ENCODE data around the gene MUC22. TPM values are rescaled to one million over a fixed set of nuclear protein-coding genes. Genes with fewer than 3 reads are reported as not detected.

Gene MUC22
- total RNA-seq (not detected), polyA plus RNA-seq (not detected)

DNA sequence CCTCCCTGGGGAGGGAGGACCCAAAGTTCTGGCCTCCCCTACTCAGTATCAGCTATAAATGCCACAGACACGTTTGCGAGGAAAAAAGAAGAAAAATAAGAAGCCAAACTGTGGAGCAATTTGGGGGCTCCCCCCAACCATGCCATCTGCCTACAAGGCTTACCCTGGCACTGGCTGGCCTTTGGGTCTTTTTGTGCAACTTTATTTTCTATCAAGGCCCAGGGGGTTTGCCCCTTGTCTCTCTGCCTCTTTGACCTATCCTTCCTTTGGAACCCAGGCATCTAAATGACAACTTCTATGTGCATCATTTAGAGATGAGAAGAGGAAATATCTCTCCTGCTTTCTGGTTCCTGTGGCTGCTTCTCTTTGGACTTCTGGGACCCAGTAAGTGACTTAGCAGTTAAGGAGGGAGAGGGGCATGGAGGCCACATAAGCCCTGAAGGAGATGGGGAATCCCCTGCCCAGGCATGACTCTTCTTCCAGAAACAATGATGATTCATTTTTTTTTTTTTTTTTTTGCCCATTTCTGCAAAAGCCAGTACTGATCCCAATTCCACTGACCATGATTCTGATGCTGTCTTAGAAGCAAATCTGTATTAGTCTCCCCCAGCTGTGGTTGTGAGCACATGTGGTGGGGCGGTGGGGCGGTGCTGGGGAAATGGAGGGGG, at the start of gene MUC22:
TSS of gene MUC22 (plus strand) at position 82 of the 668 bp plus-strand sequence. CDS start at position 315, 233 bp downstream.
- intact Hi-C loops (cut with micrococcal nuclease): no loop called here
- Histone ChIP-seq H3K36me3 (ENCODE audit: insufficient read depth, low read length) (no peaks in the 10 kb centered on the region), H3K9me3 (ENCODE audit: control insufficient read depth in 1 of 2, low read length in 2 of 2) (no peaks in the 10 kb centered on the region), H3K27me3 (ENCODE audit: insufficient read depth, low read length) (peaks cover 5% of the 10 kb centered on the region), H3K4me3 (ENCODE audit: low read length in 2 of 2) (no peak within 1 kb of the TSS), H3K27ac (ENCODE audit: low read depth, low read length) (no peak within 1 kb of the TSS), H3K4me1 (ENCODE audit: insufficient read depth, low read length) (no peaks in the 10 kb centered on the region)
- H3K4me3 Mint-ChIP-seq: no peak within 1 kb of the TSS
- no peaks in the 10 kb centered on the region for H3K4me1 Mint-ChIP-seq
- peaks cover 0 to 12% (median 1%) of the 10 kb centered on the region in 8 donors for H3K9me3 Mint-ChIP-seq
- POLR2A ChIA-PET (ENCODE audit: partially characterized antibody): no interaction called here
- CTCF ChIA-PET (ENCODE audit: partially characterized antibody): no interaction called here
- peaks cover 14 to 39% of the 10 kb centered on the region in 2 donors for H3K27me3 Mint-ChIP-seq
- DNase-seq: no peak
- no peaks in the 10 kb centered on the region for H3K36me3 Mint-ChIP-seq
- H3K27ac Mint-ChIP-seq: no peak within 1 kb of the TSS

DNA sequence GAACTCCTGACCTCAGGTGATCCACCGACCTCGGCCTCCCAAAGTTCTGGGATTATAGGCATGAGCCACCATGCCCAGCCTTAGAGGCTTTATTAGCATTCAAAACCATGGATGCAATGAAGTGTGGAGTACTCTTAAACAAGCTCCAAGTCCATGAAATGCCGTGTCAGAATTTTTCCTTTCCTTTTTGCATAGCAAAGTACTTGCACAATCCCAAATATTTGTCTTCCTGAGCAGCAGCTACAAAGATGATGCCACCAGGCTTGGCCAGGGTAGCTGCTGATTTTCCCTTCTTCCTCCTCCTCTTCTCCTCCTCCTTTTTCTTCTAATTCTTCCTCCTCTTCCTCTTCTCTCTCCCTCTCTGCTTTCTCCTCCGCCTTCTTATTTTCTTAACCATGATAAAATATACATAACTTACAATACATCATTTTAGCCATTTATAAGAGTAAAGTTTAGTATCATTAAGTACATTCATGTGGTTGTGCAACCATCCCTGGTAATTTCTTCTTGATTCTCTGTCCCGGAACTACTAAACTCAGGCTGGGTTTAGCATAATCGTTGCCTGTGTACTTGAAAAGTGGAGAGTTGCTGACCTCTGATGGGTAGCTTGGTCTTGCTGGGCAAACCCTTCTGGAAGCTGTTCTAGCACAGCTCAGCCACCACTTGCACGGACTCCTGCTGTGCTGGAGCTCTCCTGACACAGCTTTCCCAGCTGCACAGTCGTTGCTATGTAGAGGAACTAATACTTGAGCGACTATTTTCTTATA, 49.2 kb upstream of the MUC22 start:
- no peaks in the 10 kb centered on the region for H3K27me3 ChIP-seq (ENCODE audit: insufficient read depth, low read length)
- Mint-ChIP-seq H3K4me3 (no peak overlapping the region), H3K36me3 (no peaks in the 10 kb centered on the region), H3K9me3 (no peaks in the 10 kb centered on the region), H3K4me1 (peaks cover 13 to 24% (median 21%) of the 10 kb centered on the region in 4 donors), H3K27ac (peak overlapping the region in 1 of 7 donors; percentile 28), H3K27me3 (peaks cover 12 to 16% of the 10 kb centered on the region in 2 donors)
- H3K9me3 ChIP-seq (ENCODE audit: control insufficient read depth in 1 of 2, low read length in 2 of 2): no peaks in the 10 kb centered on the region
- no peaks in the 10 kb centered on the region for H3K36me3 ChIP-seq (ENCODE audit: insufficient read depth, low read length)
- no peak overlapping the region for H3K4me3 ChIP-seq (ENCODE audit: low read length in 2 of 2)
- CTCF ChIA-PET (ENCODE audit: partially characterized antibody): no interaction called here
- intact Hi-C loops (cut with micrococcal nuclease): no loop called here
- DNase-seq: no peak
- H3K4me1 ChIP-seq (ENCODE audit: insufficient read depth, low read length): peaks cover 18% of the 10 kb centered on the region
- no peak overlapping the region for H3K27ac ChIP-seq (ENCODE audit: low read depth, low read length)
- POLR2A ChIA-PET (ENCODE audit: partially characterized antibody): no interaction called here

DNA sequence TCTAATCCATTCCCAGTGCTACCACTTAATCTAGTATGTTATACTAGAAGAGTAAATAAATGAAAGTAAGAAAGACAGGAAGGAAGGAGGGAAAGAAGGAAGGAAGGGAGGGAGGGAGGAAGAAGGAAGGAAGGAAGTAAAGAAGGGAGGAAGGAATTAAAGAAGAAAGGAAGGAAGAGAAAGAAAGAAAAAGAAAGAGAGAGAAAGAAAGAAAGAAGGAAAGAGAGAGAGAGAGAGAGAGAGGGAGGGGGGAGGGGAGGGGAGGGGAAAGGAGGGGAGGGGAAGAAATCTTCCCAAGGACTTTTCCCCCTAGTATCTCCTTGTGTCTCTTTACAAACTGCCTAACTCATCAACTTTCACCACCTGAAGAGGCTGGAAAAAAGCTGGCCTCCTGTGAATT, 47.6 kb upstream of the MUC22 start:
- no peak for DNase-seq
- ChIA-PET POLR2A (ENCODE audit: partially characterized antibody) (no interaction called here), CTCF (ENCODE audit: partially characterized antibody) (interaction anchor here (1.0 kb wide), 1 partner anchor 117 kb away, joined by 3 read pairs; no protein-coding TSS in a partner anchor)
- H3K9me3 Mint-ChIP-seq: no peaks in the 10 kb centered on the region
- H3K27ac ChIP-seq (ENCODE audit: low read depth, low read length): no peak overlapping the region
- H3K27me3 ChIP-seq (ENCODE audit: insufficient read depth, low read length): no peaks in the 10 kb centered on the region
- H3K4me3 Mint-ChIP-seq: no peak overlapping the region
- intact Hi-C loops (cut with micrococcal nuclease): no loop called here
- H3K27me3 Mint-ChIP-seq: peaks cover 12 to 18% of the 10 kb centered on the region in 2 donors
- H3K27ac Mint-ChIP-seq: no peak overlapping the region
- H3K4me1 Mint-ChIP-seq: peaks cover 9 to 17% (median 14%) of the 10 kb centered on the region in 4 donors
- no peaks in the 10 kb centered on the region for H3K9me3 ChIP-seq (ENCODE audit: control insufficient read depth in 1 of 2, low read length in 2 of 2)
- H3K4me1 ChIP-seq (ENCODE audit: insufficient read depth, low read length): peaks cover 9% of the 10 kb centered on the region
- no peaks in the 10 kb centered on the region for H3K36me3 Mint-ChIP-seq
- H3K36me3 ChIP-seq (ENCODE audit: insufficient read depth, low read length): no peaks in the 10 kb centered on the region
- H3K4me3 ChIP-seq (ENCODE audit: low read length in 2 of 2): no peak overlapping the region

DNA sequence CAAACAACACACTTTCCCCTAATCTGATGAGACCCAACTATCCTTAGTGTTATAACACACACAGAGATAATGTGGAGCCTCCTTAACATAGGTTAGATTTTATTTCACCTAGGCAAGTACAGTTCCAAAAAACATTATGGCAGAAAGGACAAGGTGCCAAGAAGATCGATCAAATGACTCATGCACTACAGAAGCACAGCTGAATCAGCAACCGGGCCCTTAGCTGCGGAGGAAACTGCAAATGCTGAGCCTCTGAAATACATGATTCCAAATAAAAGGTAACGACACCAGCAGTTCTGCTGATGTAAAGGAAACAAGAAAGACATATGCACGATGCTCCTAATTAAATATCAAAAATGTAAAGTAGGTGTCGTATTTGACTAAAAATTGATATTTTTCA, 46.6 kb upstream of the MUC22 start:
- H3K4me1 Mint-ChIP-seq: peaks cover 9 to 17% (median 14%) of the 10 kb centered on the region in 4 donors
- no peaks in the 10 kb centered on the region for H3K9me3 Mint-ChIP-seq
- no peaks in the 10 kb centered on the region for H3K27me3 ChIP-seq (ENCODE audit: insufficient read depth, low read length)
- peaks cover 9% of the 10 kb centered on the region for H3K4me1 ChIP-seq (ENCODE audit: insufficient read depth, low read length)
- DNase-seq: no peak
- H3K36me3 ChIP-seq (ENCODE audit: insufficient read depth, low read length): no peaks in the 10 kb centered on the region
- ChIA-PET POLR2A (ENCODE audit: partially characterized antibody) (no interaction called here), CTCF (ENCODE audit: partially characterized antibody) (no interaction called here)
- no peaks in the 10 kb centered on the region for H3K36me3 Mint-ChIP-seq
- no peak overlapping the region for H3K4me3 ChIP-seq (ENCODE audit: low read length in 2 of 2)
- no peak overlapping the region for H3K27ac ChIP-seq (ENCODE audit: low read depth, low read length)
- intact Hi-C loops (cut with micrococcal nuclease): no loop called here
- H3K27me3 Mint-ChIP-seq: peaks cover 12 to 20% of the 10 kb centered on the region in 2 donors
- H3K27ac Mint-ChIP-seq: no peak overlapping the region
- no peaks in the 10 kb centered on the region for H3K9me3 ChIP-seq (ENCODE audit: control insufficient read depth in 1 of 2, low read length in 2 of 2)
- no peak overlapping the region for H3K4me3 Mint-ChIP-seq

DNA sequence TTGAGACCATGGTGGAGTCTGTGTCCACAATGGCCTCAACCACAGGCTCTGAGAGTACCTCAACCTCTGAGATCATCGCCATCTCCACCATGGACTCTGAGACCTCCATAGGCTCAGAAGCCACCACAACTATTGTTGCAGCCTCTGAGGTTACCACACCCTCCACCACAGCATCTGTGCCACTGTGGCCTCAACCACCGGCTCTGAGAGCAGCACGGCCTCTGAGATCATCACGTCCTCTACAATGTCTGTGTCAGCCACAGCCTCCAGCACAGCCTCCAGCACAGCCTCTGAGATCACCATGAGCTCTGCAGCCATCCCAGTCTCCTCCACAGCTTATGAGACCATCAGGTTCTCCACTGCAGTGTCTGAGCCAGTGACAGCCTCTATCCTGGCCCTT, 46.2 kb upstream of the MUC22 start:
- CTCF ChIA-PET (ENCODE audit: partially characterized antibody): no interaction called here
- Histone ChIP-seq H3K27ac (ENCODE audit: low read depth, low read length) (no peak overlapping the region), H3K36me3 (ENCODE audit: insufficient read depth, low read length) (no peaks in the 10 kb centered on the region), H3K27me3 (ENCODE audit: insufficient read depth, low read length) (no peaks in the 10 kb centered on the region), H3K4me1 (ENCODE audit: insufficient read depth, low read length) (peaks cover 9% of the 10 kb centered on the region), H3K4me3 (ENCODE audit: low read length in 2 of 2) (no peak overlapping the region), H3K9me3 (ENCODE audit: control insufficient read depth in 1 of 2, low read length in 2 of 2) (no peaks in the 10 kb centered on the region)
- peaks cover 9 to 17% (median 14%) of the 10 kb centered on the region in 4 donors for H3K4me1 Mint-ChIP-seq
- H3K4me3 Mint-ChIP-seq: no peak overlapping the region
- H3K27ac Mint-ChIP-seq: peak overlapping the region in 2 of 7 donors; percentile 26 to 38
- intact Hi-C loops (cut with micrococcal nuclease): no loop called here
- H3K9me3 Mint-ChIP-seq: no peaks in the 10 kb centered on the region
- no peak for DNase-seq
- no peaks in the 10 kb centered on the region for H3K36me3 Mint-ChIP-seq
- POLR2A ChIA-PET (ENCODE audit: partially characterized antibody): no interaction called here
- peaks cover 11 to 20% of the 10 kb centered on the region in 2 donors for H3K27me3 Mint-ChIP-seq

DNA sequence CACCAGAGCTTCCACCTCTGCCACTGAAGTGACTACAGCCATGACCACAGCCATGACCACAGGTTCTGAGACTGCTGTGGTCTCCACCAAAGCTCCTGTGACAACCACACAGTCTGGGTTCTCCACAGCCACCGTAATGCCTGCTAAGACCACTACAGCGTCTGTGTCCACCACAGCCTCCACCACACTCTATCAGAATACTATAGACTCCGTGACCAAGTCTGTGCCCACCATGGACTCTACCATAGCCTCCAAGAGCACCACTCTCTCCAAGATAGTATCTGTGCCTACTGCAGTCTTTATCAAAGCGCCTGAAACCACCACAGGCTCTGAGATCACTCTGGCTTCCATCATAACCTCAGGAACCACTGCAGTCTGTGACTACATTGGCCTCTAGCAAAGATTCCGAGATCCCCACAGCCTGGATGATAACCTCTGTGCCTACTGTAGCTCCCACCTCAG, 45.1 kb upstream of the MUC22 start:
- H3K27ac ChIP-seq (ENCODE audit: low read depth, low read length): no peak overlapping the region
- H3K4me1 Mint-ChIP-seq: peaks cover 9 to 17% (median 14%) of the 10 kb centered on the region in 4 donors
- no peak for DNase-seq
- no peaks in the 10 kb centered on the region for H3K36me3 ChIP-seq (ENCODE audit: insufficient read depth, low read length)
- no peaks in the 10 kb centered on the region for H3K36me3 Mint-ChIP-seq
- no peaks in the 10 kb centered on the region for H3K9me3 ChIP-seq (ENCODE audit: control insufficient read depth in 1 of 2, low read length in 2 of 2)
- H3K4me1 ChIP-seq (ENCODE audit: insufficient read depth, low read length): peaks cover 9% of the 10 kb centered on the region
- H3K27me3 ChIP-seq (ENCODE audit: insufficient read depth, low read length): no peaks in the 10 kb centered on the region
- no peak overlapping the region for H3K4me3 Mint-ChIP-seq
- CTCF ChIA-PET (ENCODE audit: partially characterized antibody): no interaction called here
- H3K9me3 Mint-ChIP-seq: no peaks in the 10 kb centered on the region
- no peak overlapping the region for H3K4me3 ChIP-seq (ENCODE audit: low read length in 2 of 2)
- intact Hi-C loops (cut with micrococcal nuclease): no loop called here
- POLR2A ChIA-PET (ENCODE audit: partially characterized antibody): no interaction called here
- peaks cover 11 to 22% of the 10 kb centered on the region in 2 donors for H3K27me3 Mint-ChIP-seq
- peak overlapping the region in 1 of 7 donors; percentile 56 for H3K27ac Mint-ChIP-seq

DNA sequence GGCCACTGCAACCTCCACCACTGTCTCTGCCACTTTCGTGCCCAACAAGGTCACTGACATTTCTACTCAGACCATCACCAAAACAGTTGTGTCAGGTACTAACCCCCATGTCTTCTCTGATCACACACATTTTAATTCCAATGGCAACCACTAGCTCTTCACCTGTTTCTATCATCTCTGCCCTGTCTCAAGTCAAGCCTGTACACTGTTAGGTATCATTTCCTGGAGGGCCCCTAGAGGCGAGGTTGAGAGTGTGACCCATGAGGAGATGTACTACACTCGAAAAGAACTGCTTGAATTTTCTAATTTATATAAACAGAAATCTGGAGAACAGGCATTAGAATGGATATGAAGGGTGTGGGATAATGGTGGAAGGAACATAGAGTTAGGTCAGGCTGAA, 44.1 kb upstream of the MUC22 start:
- POLR2A ChIA-PET (ENCODE audit: partially characterized antibody): no interaction called here
- Histone ChIP-seq H3K9me3 (ENCODE audit: control insufficient read depth in 1 of 2, low read length in 2 of 2) (no peaks in the 10 kb centered on the region), H3K4me3 (ENCODE audit: low read length in 2 of 2) (no peak overlapping the region), H3K36me3 (ENCODE audit: insufficient read depth, low read length) (no peaks in the 10 kb centered on the region), H3K27ac (ENCODE audit: low read depth, low read length) (no peak overlapping the region), H3K27me3 (ENCODE audit: insufficient read depth, low read length) (no peaks in the 10 kb centered on the region), H3K4me1 (ENCODE audit: insufficient read depth, low read length) (peaks cover 9% of the 10 kb centered on the region)
- Mint-ChIP-seq H3K9me3 (no peaks in the 10 kb centered on the region), H3K4me1 (peaks cover 9 to 17% (median 14%) of the 10 kb centered on the region in 4 donors), H3K36me3 (no peaks in the 10 kb centered on the region), H3K4me3 (no peak overlapping the region), H3K27me3 (peaks cover 11 to 26% of the 10 kb centered on the region in 2 donors), H3K27ac (no peak overlapping the region)
- intact Hi-C loops (cut with micrococcal nuclease): no loop called here
- CTCF ChIA-PET (ENCODE audit: partially characterized antibody): no interaction called here
- no peak for DNase-seq

All from CD4-positive, alpha-beta memory T cell (primary cell).